Measurements from ENCODE around the gene FNBP1.

DNA sequence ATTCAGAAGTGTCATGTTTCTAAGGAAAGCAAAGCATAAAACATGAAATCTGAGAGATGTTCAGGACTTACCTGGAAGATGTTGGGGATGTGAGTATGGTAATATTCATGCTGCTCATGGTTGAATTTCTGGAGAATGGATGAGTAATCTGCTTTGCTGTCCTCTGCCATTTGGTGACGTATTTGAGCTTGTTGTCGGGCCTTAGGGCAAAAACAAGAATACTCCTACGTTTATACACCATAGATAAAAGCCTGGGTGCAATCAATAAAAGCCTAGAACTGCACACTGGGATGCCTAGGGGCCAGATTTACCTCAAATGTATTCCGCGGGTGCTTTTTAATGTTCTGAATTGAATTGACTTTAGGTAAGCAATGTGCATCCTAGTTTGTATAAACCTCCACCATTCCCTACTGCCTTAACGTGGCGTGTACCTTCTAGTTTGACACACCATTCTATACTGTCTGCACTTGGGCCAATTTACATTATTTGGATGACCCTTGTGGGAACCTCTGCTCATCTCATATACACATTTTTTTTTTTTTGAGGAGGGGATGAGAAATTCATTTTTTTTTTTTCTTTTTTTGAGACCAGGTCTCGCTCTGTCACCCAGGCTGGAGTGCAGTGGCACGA lies 113.4 kb downstream of the FNBP1 start:
- TF ChIP-seq CTCF (IDR thresholded peaks at IDR 0.05) (no peak), POLR2A (IDR thresholded peaks at IDR 0.05) (no peak)
